Loucy (cell line): ENCODE data around the gene TSPAN3.

ENCODE experiments used
- H2AFZ ChIP-seq: fragments of 200-600 bp; sonication (generic); 2 replicates; pipeline ENCODE4 v1.6.0; 2016; ENCODE audit warnings: antibody characterized with exemption, mild to moderate bottlenecking, low read length, moderate library complexity
- H3F3A ChIP-seq: fragments of 200-600 bp; 2 replicates; pipeline ENCODE4 v1.6.0; 2016; ENCODE audit warnings: antibody characterized with exemption, low read depth, mild to moderate bottlenecking
- H3K27me3 ChIP-seq: fragments of 200-600 bp; sonication (generic); 2 replicates; pipeline ENCODE4 v1.6.1; 2014; ENCODE audit warnings: low read length, mild to moderate bottlenecking; ENCODE audit not compliant: insufficient read depth, poor library complexity, severe bottlenecking
- H3K36me3 ChIP-seq: fragments of 200-600 bp; sonication (generic); 2 replicates; pipeline ENCODE4 v1.6.1; 2016; ENCODE audit warnings: low read length; ENCODE audit not compliant: insufficient read depth
- H3K4me1 ChIP-seq: fragments of 200-600 bp; sonication (generic); 2 replicates; pipeline ENCODE4 v1.5.1; 2014; ENCODE audit warnings: low read length, mild to moderate bottlenecking; ENCODE audit not compliant: insufficient read depth, poor library complexity, severe bottlenecking
- H3K4me2 ChIP-seq: fragments of 200-600 bp; sonication (generic); 2 replicates; pipeline ENCODE4 v1.6.0; 2014; ENCODE audit warnings: antibody characterized with exemption, low read length, low read depth, mild to moderate bottlenecking; ENCODE audit not compliant: poor library complexity, severe bottlenecking
- H3K4me3 ChIP-seq: fragments of 200-600 bp; sonication (generic); 2 replicates; pipeline ENCODE4 v1.5.1; 2014; ENCODE audit warnings: low read length, mild to moderate bottlenecking, mixed read lengths; ENCODE audit not compliant: poor library complexity, severe bottlenecking
- H3K79me2 ChIP-seq: fragments of 200-600 bp; sonication (generic); 2 replicates; pipeline ENCODE4 v1.6.1; 2014; ENCODE audit warnings: low read length; ENCODE audit not compliant: insufficient read depth
- H3K9ac ChIP-seq: fragments of 200-600 bp; sonication (generic); 2 replicates; pipeline ENCODE4 v1.6.0; 2014; ENCODE audit warnings: mild to moderate bottlenecking, low read depth, low read length, moderate library complexity; ENCODE audit not compliant: poor library complexity, severe bottlenecking
- H3K9me2 ChIP-seq: fragments of 200-600 bp; sonication (generic); replicated peaks from 2 replicates; pipeline ENCODE4 v1.6.1; 2016; ENCODE audit warnings: low read depth, low read length, mixed read lengths
- H3K9me3 ChIP-seq: fragments of 200-600 bp; sonication (generic); 2 replicates; pipeline ENCODE4 v1.6.1; 2014; ENCODE audit warnings: mild to moderate bottlenecking, antibody characterized with exemption, low read length, low read depth; ENCODE audit not compliant: insufficient read depth
- H4K20me1 ChIP-seq: fragments of 200-600 bp; sonication (generic); 2 replicates; pipeline ENCODE4 v1.6.0; 2014; ENCODE audit warnings: antibody characterized with exemption, low read length, mild to moderate bottlenecking; ENCODE audit not compliant: insufficient read depth, poor library complexity, severe bottlenecking
- EZH2phosphoT487 ChIP-seq: fragments of 200-600 bp; IDR thresholded peaks from 2 replicates; pipeline ENCODE4 v1.6.1; 2018; ENCODE audit warnings: antibody characterized with exemption, mild to moderate bottlenecking, moderate library complexity, borderline replicate concordance
- TF ChIP-seq, protein P1 (sequence below): fragments of 200-600 bp; sonication (generic); conservative IDR thresholded peaks from 2 replicates; pipeline ENCODE4 v1.5.1; 2014; ENCODE audit warnings: mild to moderate bottlenecking, antibody characterized with exemption, low read length

Gene TSPAN3

DNA sequence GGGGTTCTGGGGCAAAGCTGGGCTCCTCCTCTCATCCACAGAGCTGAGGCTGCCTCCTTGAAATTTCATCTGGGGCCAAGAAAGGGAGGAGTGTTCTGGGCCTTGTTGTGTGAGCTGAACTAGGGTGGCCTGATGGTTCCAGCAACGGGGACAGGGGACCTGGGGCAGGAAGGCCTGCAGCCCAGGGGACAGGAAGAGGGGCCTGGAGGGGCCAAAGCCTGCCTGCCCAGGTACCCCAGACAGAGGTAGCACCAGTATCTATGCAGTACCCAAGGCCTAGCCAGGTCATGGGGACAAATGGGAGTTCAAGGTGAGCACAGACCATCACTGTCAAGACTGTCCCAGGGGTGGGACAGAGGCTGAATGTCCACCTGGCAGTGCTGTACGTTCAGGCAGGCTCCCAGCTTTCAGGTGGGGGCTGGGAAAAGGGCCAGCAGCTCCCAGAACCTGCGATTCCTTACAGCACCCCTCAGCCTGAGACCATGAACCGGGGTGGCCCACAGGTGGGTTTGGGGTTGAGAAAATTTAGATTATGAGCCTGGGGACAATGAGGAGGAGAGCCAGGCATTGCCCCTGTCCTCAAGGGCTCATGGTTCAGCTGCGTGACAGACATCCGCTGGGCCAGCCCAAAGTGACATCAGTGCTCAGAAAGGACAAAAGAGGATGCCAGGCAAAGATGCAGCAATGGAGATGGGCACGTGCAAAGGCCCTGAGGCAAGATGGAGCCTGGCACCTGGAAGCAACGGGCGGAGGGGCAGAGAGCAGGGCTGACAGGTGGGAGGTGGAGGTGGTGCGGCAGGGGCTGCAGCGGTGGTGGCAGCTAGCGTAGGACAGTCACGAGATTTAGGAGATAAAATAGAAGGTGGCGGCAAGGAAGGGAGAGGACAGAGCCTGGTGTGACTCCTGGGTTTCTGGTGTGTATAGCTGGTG is 48.0 kb downstream of the TSPAN3 start:
- no peaks in the 10 kb centered on the region for H3K27me3 ChIP-seq
- H3K4me3 ChIP-seq, result no peak overlapping the region
- H2AFZ ChIP-seq, result no peak overlapping the region
- H4K20me1 ChIP-seq, result no peaks in the 10 kb centered on the region
- H3K4me2 ChIP-seq, result peak overlapping the region; percentile 34
- no peaks in the 10 kb centered on the region for H3F3A ChIP-seq
- no peak overlapping the region for H3K9ac ChIP-seq
- peaks cover 16% of the 10 kb centered on the region for H3K4me1 ChIP-seq
- H3K36me3 ChIP-seq, result no peaks in the 10 kb centered on the region; the same call in 1 of the 2 replicates
- H3K9me2 ChIP-seq, result no peaks in the 10 kb centered on the region
- no peaks in the 10 kb centered on the region for H3K79me2 ChIP-seq
- no peak for TF ChIP-seq EZH2phosphoT487
- TF ChIP-seq, protein P1, sequence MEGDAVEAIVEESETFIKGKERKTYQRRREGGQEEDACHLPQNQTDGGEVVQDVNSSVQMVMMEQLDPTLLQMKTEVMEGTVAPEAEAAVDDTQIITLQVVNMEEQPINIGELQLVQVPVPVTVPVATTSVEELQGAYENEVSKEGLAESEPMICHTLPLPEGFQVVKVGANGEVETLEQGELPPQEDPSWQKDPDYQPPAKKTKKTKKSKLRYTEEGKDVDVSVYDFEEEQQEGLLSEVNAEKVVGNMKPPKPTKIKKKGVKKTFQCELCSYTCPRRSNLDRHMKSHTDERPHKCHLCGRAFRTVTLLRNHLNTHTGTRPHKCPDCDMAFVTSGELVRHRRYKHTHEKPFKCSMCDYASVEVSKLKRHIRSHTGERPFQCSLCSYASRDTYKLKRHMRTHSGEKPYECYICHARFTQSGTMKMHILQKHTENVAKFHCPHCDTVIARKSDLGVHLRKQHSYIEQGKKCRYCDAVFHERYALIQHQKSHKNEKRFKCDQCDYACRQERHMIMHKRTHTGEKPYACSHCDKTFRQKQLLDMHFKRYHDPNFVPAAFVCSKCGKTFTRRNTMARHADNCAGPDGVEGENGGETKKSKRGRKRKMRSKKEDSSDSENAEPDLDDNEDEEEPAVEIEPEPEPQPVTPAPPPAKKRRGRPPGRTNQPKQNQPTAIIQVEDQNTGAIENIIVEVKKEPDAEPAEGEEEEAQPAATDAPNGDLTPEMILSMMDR, result no peak
- no peaks in the 10 kb centered on the region for H3K9me3 ChIP-seq

DNA sequence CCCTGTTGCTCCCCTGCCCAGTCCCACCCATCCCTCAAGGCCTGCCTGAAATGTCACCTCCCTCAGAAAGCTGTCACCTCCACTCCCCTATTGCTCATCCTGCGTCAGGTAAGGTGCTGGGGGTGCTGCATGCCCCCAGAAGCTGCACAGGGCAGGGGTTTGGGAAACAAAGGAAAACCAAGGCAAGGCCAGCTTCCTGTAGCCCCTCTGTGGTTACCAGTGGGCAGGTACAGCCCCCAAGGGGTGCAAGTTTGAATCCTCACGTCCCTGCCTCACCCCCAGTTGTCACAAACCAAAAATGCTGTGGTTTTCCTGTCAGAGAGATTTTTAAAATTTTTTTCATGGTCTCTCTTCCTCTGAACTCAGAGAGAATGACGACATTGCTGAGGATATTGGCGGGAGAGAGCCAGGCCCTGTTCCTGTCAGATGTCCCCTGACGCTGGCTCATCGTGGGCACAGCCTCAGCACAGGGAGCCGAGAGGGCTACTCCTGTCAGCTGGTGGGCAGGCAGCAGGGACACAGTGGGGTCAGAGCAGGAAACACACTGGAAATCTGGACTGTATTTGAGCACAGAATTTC is 49.0 kb downstream of the TSPAN3 start:
- H3K36me3 ChIP-seq, result no peaks in the 10 kb centered on the region; the same call in 1 of the 2 replicates
- no peaks in the 10 kb centered on the region for H3K9me3 ChIP-seq
- H3K9me2 ChIP-seq, result no peaks in the 10 kb centered on the region
- H2AFZ ChIP-seq, result no peak overlapping the region
- H4K20me1 ChIP-seq, result no peaks in the 10 kb centered on the region
- no peaks in the 10 kb centered on the region for H3F3A ChIP-seq
- peak overlapping the region; percentile 34 for H3K4me2 ChIP-seq
- H3K79me2 ChIP-seq, result no peaks in the 10 kb centered on the region
- TF ChIP-seq, protein P1, result no peak
- no peak for TF ChIP-seq EZH2phosphoT487
- peak overlapping the region; percentile 35 for H3K4me3 ChIP-seq
- no peak overlapping the region for H3K9ac ChIP-seq
- H3K4me1 ChIP-seq, result peaks cover 16% of the 10 kb centered on the region
- no peaks in the 10 kb centered on the region for H3K27me3 ChIP-seq

DNA sequence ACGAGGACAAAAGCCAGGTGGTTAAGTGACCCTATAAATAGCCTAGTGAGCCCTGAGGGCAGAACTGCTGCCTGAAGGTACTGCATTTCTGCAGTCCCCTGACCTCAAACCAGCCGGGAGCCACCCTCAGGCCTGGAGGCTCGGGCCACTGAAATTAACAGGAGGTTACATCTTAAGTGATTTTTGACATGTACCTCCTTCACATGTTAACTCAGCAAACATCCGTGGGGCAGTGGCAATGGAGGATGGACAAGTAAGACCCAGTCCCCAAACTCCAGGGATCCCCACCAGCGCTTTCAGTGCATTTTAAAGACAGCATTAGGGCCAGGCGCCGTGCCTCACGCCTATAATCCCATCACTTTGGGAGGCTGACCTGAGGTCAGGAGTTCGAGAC is 49.8 kb downstream of the TSPAN3 start:
- Histone ChIP-seq H3K4me2 (no peak overlapping the region), H3K27me3 (no peaks in the 10 kb centered on the region), H3K9me3 (no peaks in the 10 kb centered on the region), H3K9ac (no peak overlapping the region), H4K20me1 (no peaks in the 10 kb centered on the region), H2AFZ (no peak overlapping the region), H3K4me3 (no peak overlapping the region), H3F3A (no peaks in the 10 kb centered on the region), H3K79me2 (no peaks in the 10 kb centered on the region), H3K4me1 (peaks cover 18% of the 10 kb centered on the region), H3K9me2 (no peaks in the 10 kb centered on the region), H3K36me3 (no peaks in the 10 kb centered on the region; the same call in 1 of the 2 replicates)
- TF ChIP-seq, protein P1, result no peak
- no peak for TF ChIP-seq EZH2phosphoT487
